Neural progenitor cell (in vitro differentiated cells): ENCODE data around the gene PLA2G6.

Experiments used
- EZH2 ChIP-seq: fragments of 200-600 bp; sonication (generic); IDR thresholded peaks from 2 replicates; pipeline ENCODE4 v1.6.1; 2017; ENCODE audit warnings: antibody characterized with exemption, mild to moderate bottlenecking, moderate library complexity
- TF ChIP-seq, protein P1 (sequence below): fragments of 200-600 bp; sonication (generic); IDR thresholded peaks from 2 replicates; pipeline ENCODE4 v1.5.1; 2017; ENCODE audit warnings: antibody characterized with exemption, mild to moderate bottlenecking

GRCh38 chr22:38077096-38077495 lies 104.5 kb downstream of the PLA2G6 start:
- no peak for TF ChIP-seq EZH2
- TF ChIP-seq, protein P1, sequence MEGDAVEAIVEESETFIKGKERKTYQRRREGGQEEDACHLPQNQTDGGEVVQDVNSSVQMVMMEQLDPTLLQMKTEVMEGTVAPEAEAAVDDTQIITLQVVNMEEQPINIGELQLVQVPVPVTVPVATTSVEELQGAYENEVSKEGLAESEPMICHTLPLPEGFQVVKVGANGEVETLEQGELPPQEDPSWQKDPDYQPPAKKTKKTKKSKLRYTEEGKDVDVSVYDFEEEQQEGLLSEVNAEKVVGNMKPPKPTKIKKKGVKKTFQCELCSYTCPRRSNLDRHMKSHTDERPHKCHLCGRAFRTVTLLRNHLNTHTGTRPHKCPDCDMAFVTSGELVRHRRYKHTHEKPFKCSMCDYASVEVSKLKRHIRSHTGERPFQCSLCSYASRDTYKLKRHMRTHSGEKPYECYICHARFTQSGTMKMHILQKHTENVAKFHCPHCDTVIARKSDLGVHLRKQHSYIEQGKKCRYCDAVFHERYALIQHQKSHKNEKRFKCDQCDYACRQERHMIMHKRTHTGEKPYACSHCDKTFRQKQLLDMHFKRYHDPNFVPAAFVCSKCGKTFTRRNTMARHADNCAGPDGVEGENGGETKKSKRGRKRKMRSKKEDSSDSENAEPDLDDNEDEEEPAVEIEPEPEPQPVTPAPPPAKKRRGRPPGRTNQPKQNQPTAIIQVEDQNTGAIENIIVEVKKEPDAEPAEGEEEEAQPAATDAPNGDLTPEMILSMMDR = no peak
